PC-3 (cell line): ENCODE results near the gene SNTB2. TPM values are rescaled to one million over a fixed set of nuclear protein-coding genes. Genes with fewer than 3 reads are reported as not detected.

Experiments
- ATAC-seq: fragments of 200-7000 bp; cut with Tn5 transposase; 2 replicates; pipeline ENCODE4 v1.9.1; 2020; ENCODE audit warnings: mild to moderate bottlenecking, moderate library complexity
- BruUV-seq: library from RNA; stranded (reverse); fragments of 400-500 nt; replicated peaks from 2 replicates; lab custom pipeline; 2021; lab: Mats Ljungman, UMichigan
- CTCF ChIA-PET: fragments of 300-600 bp; sonication (Branson Sonifier 250); formaldehyde crosslinking; loops from one replicate; lab custom pipeline; 2022; ENCODE audit warnings: antibody characterized with exemption; lab: Charles Lee
- POLR2A ChIA-PET: fragments of 300-600 bp; sonication (Branson Sonifier 250); formaldehyde crosslinking; loops from one replicate; lab custom pipeline; 2022; ENCODE audit warnings: antibody characterized with exemption; ENCODE audit not compliant: unreplicated experiment; lab: Charles Lee
- DNase-seq: peaks from one replicate; pipeline ENCODE4 v3.0.0-alpha.2; 2015
- H2AFZ ChIP-seq: fragments of 300-600 bp; sonication (generic); 2 replicates; pipeline ENCODE4 v1.6.0; 2016; ENCODE audit warnings: antibody characterized with exemption, low read length
- H3F3A ChIP-seq: fragments of 300-600 bp; sonication (generic); one replicate; pipeline ENCODE4 v1.6.0; 2017; ENCODE audit warnings: antibody characterized with exemption, low read length, control low read depth, mild to moderate bottlenecking; ENCODE audit not compliant: unreplicated experiment
- H3K27ac ChIP-seq: fragments of 300-600 bp; sonication (generic); 2 replicates; pipeline ENCODE4 v1.5.1; 2016; ENCODE audit warnings: mild to moderate bottlenecking, low read length
- H3K27me3 ChIP-seq: fragments of 300-600 bp; sonication (generic); 2 replicates; pipeline ENCODE4 v1.6.1; 2016; ENCODE audit warnings: low read length, mixed read lengths
- H3K36me3 ChIP-seq: fragments of 300-600 bp; sonication (generic); 2 replicates; pipeline ENCODE4 v1.6.1; 2016; ENCODE audit warnings: low read depth, mixed run types, low read length, mixed read lengths
- H3K4me1 ChIP-seq: fragments of 300-600 bp; sonication (generic); 2 replicates; pipeline ENCODE4 v1.5.1; 2016; ENCODE audit warnings: low read length; ENCODE audit not compliant: insufficient read depth
- H3K4me2 ChIP-seq: fragments of 300-600 bp; sonication (generic); 2 replicates; pipeline ENCODE4 v1.6.0; 2016; ENCODE audit warnings: low read length
- H3K4me3 ChIP-seq: fragments of 300-600 bp; sonication (generic); 2 replicates; pipeline ENCODE4 v1.5.1; 2016; ENCODE audit warnings: mild to moderate bottlenecking, low read length, mixed read lengths
- H3K79me2 ChIP-seq: fragments of 300-600 bp; sonication (generic); 2 replicates; pipeline ENCODE4 v1.6.1; 2017; ENCODE audit warnings: low read length, mixed read lengths
- H3K9ac ChIP-seq: fragments of 300-600 bp; sonication (generic); 2 replicates; pipeline ENCODE4 v1.6.0; 2016; ENCODE audit warnings: mild to moderate bottlenecking, low read length
- H3K9me2 ChIP-seq: fragments of 300-600 bp; sonication (generic); replicated peaks from 2 replicates; pipeline ENCODE4 v1.6.1; 2016; ENCODE audit warnings: mixed run types, low read length, mixed read lengths
- H3K9me3 ChIP-seq: fragments of 300-600 bp; sonication (generic); 2 replicates; pipeline ENCODE4 v1.6.1; 2016; ENCODE audit warnings: low read length, mixed read lengths
- H4K20me1 ChIP-seq: fragments of 300-600 bp; sonication (generic); 2 replicates; pipeline ENCODE4 v1.6.1; 2016; ENCODE audit warnings: low read length, mixed read lengths
- EZH2 ChIP-seq: fragments of 300-600 bp; sonication (generic); IDR thresholded peaks from one replicate; pipeline ENCODE4 v1.6.1; 2017; ENCODE audit warnings: antibody characterized with exemption, mild to moderate bottlenecking, low read length; ENCODE audit not compliant: unreplicated experiment
- EZH2phosphoT487 ChIP-seq: fragments of 300-600 bp; sonication (generic); IDR thresholded peaks from 2 replicates; pipeline ENCODE4 v1.6.1; 2018; ENCODE audit warnings: mild to moderate bottlenecking, antibody characterized with exemption, low read length, borderline replicate concordance
- intact Hi-C: fragments of 100-400 bp; cut with micrococcal nuclease; formaldehyde crosslinking; loops from 2 replicates; pipeline ENCODE4 v1.9.0; 2023
- total RNA-seq: library from RNA; depleted of rRNA; stranded (reverse); fragments of >200 nt; gene quantifications from 2 replicates; pipeline ENCODE4 v1.2.3, GENCODE V29; 2014
- TF ChIP-seq, protein P1 (sequence below): fragments of 300-600 bp; sonication (generic); conservative IDR thresholded peaks from 2 replicates; pipeline ENCODE4 v1.5.1; 2017; ENCODE audit warnings: antibody characterized with exemption, low read depth, mild to moderate bottlenecking, low read length

Gene SNTB2
- total RNA-seq, 1 experiment from 2014 or later, result 40.4 TPM

DNA sequence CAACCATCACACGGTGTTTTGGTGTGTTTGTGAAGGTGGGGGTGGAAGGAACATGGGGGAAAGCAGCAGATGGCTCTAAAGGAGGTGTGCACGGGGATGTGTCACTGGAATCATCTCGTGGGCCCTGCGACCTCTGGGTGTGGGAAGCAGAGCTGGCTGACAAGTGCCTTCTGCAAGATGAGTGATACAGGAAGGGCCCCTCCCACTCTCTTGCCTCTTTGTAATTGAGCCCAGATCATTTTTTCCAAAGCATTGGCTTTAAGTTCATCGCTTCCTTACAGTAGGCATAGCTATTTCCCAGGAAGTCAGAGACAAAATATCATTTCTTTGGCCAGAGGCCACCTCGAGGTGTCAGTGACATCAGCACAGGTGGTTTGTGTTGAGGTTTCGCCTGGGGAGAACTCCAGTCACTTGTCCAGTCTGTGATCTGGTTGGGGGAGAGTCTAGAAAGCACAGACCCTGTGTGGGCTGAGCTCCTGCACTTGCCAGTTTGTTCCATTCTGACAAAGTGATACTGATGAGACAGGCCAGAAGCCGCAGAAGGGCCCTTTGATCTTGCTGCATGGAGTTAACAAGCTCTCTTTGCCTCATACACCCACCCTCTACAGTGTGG, 20.6 kb upstream of the SNTB2 start:
- TF ChIP-seq EZH2 (no peak), EZH2phosphoT487 (no peak)
- TF ChIP-seq, protein P1, sequence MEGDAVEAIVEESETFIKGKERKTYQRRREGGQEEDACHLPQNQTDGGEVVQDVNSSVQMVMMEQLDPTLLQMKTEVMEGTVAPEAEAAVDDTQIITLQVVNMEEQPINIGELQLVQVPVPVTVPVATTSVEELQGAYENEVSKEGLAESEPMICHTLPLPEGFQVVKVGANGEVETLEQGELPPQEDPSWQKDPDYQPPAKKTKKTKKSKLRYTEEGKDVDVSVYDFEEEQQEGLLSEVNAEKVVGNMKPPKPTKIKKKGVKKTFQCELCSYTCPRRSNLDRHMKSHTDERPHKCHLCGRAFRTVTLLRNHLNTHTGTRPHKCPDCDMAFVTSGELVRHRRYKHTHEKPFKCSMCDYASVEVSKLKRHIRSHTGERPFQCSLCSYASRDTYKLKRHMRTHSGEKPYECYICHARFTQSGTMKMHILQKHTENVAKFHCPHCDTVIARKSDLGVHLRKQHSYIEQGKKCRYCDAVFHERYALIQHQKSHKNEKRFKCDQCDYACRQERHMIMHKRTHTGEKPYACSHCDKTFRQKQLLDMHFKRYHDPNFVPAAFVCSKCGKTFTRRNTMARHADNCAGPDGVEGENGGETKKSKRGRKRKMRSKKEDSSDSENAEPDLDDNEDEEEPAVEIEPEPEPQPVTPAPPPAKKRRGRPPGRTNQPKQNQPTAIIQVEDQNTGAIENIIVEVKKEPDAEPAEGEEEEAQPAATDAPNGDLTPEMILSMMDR, result no peak
- Histone ChIP-seq H3F3A (peaks cover 24% of the 10 kb centered on the region), H3K4me2 (peak overlapping the region; percentile 75), H3K4me1 (peaks cover 29% of the 10 kb centered on the region), H3K36me3 (peaks cover 42% of the 10 kb centered on the region), H3K9me2 (no peaks in the 10 kb centered on the region), H3K4me3 (peak overlapping the region; percentile 28; the same call in 1 of the 2 replicates), H3K79me2 (no peaks in the 10 kb centered on the region), H3K9me3 (no peaks in the 10 kb centered on the region), H4K20me1 (no peaks in the 10 kb centered on the region), H3K27ac (peak overlapping the region; percentile 99), H3K27me3 (no peaks in the 10 kb centered on the region), H2AFZ (no peak overlapping the region), H3K9ac (peak overlapping the region; percentile 82)
- intact Hi-C loops, result loop anchor here (2.0 to 5.0 kb wide), 2 partner anchors 20 to 51 kb away; partner anchors contain the start of gene SNTB2
- CTCF ChIA-PET, result interaction anchor here (0.6 kb wide), 1 partner anchor 17 kb away, joined by 3 read pairs; no protein-coding TSS in a partner anchor
- DNase-seq (peak; percentile 76), ATAC-seq (peak; percentile 68)
- BruUV-seq, result TSS peak; percentile 64
- POLR2A ChIA-PET, result no interaction called here

GRCh38 chr16:69166946-69167930, 19.7 kb upstream of the SNTB2 start:
- H3K9me3 ChIP-seq, result no peaks in the 10 kb centered on the region
- DNase-seq, result peak; percentile 85
- peaks cover 40% of the 10 kb centered on the region for H3K36me3 ChIP-seq
- peak overlapping the region; percentile 75 for H3K4me2 ChIP-seq
- peaks cover 24% of the 10 kb centered on the region for H3F3A ChIP-seq
- no peaks in the 10 kb centered on the region for H3K79me2 ChIP-seq
- no peaks in the 10 kb centered on the region for H4K20me1 ChIP-seq
- peak overlapping the region; percentile 99 for H3K27ac ChIP-seq
- peak overlapping the region; percentile 28; the same call in 1 of the 2 replicates for H3K4me3 ChIP-seq
- H3K4me1 ChIP-seq, result peaks cover 29% of the 10 kb centered on the region
- H3K9me2 ChIP-seq, result no peaks in the 10 kb centered on the region
- TSS peak; percentile 57 for BruUV-seq
- TF ChIP-seq EZH2phosphoT487 (no peak), EZH2 (no peak)
- TF ChIP-seq, protein P1, result no peak
- POLR2A ChIA-PET, result interaction anchor here (0.6 kb wide), 3 partner anchors 13 to 499 kb away, joined by 4 to 8 read pairs (median 6); no protein-coding TSS in a partner anchor
- ATAC-seq, result peak; percentile 69
- H3K9ac ChIP-seq, result peak overlapping the region; percentile 82
- intact Hi-C loops, result loop anchor here (1.0 to 5.0 kb wide), 3 partner anchors 20 to 120 kb away; partner anchors contain the start of gene SNTB2
- CTCF ChIA-PET, result no interaction called here
- H2AFZ ChIP-seq, result no peak overlapping the region
- no peaks in the 10 kb centered on the region for H3K27me3 ChIP-seq
